ENCODE measurements around the gene ACMSD.
"Not testable (repeated sequence)": the region's sequence is repeated elsewhere in the genome, so short reads cannot be mapped to it uniquely, and the experiment has no call there.

Gene ACMSD

GRCh38 chr2:134838143-134838620 lies at the start of gene ACMSD:
ACMSD (plus strand) TSS chr2:134838616; CDS start chr2:134838683, 67 bp downstream.
- DNase-seq, result no peak

GRCh38 chr2:134790487-134790886 lies 47.9 kb upstream of the ACMSD start:
- DNase-seq, result no peak

- no peak for DNase-seq
Observed at GRCh38 chr2:134791616-134792015, 46.8 kb upstream of the ACMSD start.

- DNase-seq, result no peak
Observed at GRCh38 chr2:134792186-134792585, 46.2 kb upstream of the ACMSD start.

GRCh38 chr2:134795765-134796164 lies 42.7 kb upstream of the ACMSD start:
- no peak for DNase-seq

GRCh38 chr2:134796373-134796772 lies 42.0 kb upstream of the ACMSD start:
- DNase-seq, result no peak

- DNase-seq, result no peak
Observed at GRCh38 chr2:134799936-134800335, 38.5 kb upstream of the ACMSD start.

- no peak for DNase-seq
Observed at GRCh38 chr2:134800341-134800740, 38.1 kb upstream of the ACMSD start.

- not testable (repeated sequence) for DNase-seq
Observed at GRCh38 chr2:134803609-134804405, 34.6 kb upstream of the ACMSD start.

GRCh38 chr2:134815741-134816140 lies 22.7 kb upstream of the ACMSD start:
- DNase-seq, result no peak

- DNase-seq, result no peak
Observed at GRCh38 chr2:134818321-134818720, 20.1 kb upstream of the ACMSD start.

- DNase-seq, result no peak
Observed at GRCh38 chr2:134819334-134819733, 19.1 kb upstream of the ACMSD start.

- no peak for DNase-seq
Observed at GRCh38 chr2:134823431-134823830, 15.0 kb upstream of the ACMSD start.

- DNase-seq, result no peak
Observed at GRCh38 chr2:134823832-134824231, 14.6 kb upstream of the ACMSD start.

- not testable (repeated sequence) for DNase-seq
Observed at GRCh38 chr2:134825716-134826115, 12.7 kb upstream of the ACMSD start.

- no peak for DNase-seq
Observed at GRCh38 chr2:134835471-134835870, 2.9 kb upstream of the ACMSD start.

- no peak for DNase-seq
Observed at GRCh38 chr2:134836986-134837385, 1.4 kb upstream of the ACMSD start.

- DNase-seq, result no peak
Observed at GRCh38 chr2:134839649-134840048, 1.2 kb downstream of the ACMSD start.

GRCh38 chr2:134842930-134843490 lies 4.6 kb downstream of the ACMSD start:
- no peak for DNase-seq

- no peak for DNase-seq
Observed at GRCh38 chr2:134843968-134844367, 5.6 kb downstream of the ACMSD start.

- DNase-seq, result no peak
Observed at GRCh38 chr2:134845028-134845427, 6.6 kb downstream of the ACMSD start.

GRCh38 chr2:134845719-134846118 lies 7.3 kb downstream of the ACMSD start:
- DNase-seq, result no peak

GRCh38 chr2:134846213-134846612 lies 7.8 kb downstream of the ACMSD start:
- no peak for DNase-seq

- not testable (repeated sequence) for DNase-seq
Observed at GRCh38 chr2:134847582-134847981, 9.2 kb downstream of the ACMSD start.

GRCh38 chr2:134852518-134852917 lies 14.1 kb downstream of the ACMSD start:
- DNase-seq, result no peak

All from activated CD4-positive, alpha-beta T cell treated with anti-CD3 and anti-CD28 coated beads, Interleukin-2, amount 50 U/mL, for 1 hour (primary cell).